ENCODE measurements around the gene ZNF83. TPM values are rescaled to one million over a fixed set of nuclear protein-coding genes. Genes with fewer than 3 reads are reported as not detected.
"Not testable (repeated sequence)": the region's sequence is repeated elsewhere in the genome, so short reads cannot be mapped to it uniquely, and the experiment has no call there.

Gene ZNF83
- 31.3 and 58.7 TPM in 2 replicates for total RNA-seq

DNA sequence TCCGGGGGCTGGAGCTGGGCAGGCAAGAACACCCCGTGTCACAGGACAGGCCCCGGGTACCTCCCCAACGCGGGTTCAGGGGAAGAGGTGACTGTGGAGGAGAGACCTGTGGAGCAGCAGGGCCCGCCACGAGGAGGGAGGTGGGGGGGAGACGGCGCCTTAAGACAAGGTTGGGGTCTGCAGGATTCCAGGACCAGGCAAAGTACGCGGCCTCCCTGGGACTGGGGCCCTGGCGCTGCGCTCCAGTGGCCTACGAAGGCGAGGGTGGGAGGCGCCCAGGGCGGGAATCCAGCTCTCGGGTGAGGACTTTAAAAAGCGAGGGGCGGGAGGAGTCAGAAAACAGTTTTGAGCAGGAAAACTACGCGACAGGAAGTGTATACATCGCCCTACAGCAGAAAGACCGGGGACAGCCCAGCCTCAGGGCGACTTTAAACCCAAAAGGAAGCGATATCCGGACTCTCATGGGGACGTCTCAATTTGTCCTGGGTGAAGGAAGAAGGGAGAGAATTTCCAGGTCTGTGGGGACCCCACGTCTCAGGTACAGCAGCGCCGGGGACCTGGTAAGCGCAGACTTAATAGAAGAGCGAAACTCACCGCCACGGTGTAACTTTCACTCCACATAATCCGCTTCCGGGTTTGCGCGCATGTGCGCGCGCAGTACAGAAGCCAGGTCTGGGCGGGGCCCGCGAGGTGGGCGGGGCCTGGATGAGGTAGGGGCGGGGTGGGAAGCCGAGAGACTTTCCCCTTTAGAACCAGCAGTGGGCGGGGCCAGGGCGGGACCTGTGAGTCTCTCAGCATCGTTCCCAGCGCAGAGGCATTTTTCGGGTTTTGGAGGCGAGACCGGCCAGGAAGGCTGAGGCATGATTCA is at the start of gene ZNF83:
Gene ZNF83, minus strand, starts transcription at position 638 of the 868 bp plus-strand sequence.
- peak; percentile 47 for DNase-seq (ENCODE audit: extremely low read depth, low read depth, low spot score)

DNA sequence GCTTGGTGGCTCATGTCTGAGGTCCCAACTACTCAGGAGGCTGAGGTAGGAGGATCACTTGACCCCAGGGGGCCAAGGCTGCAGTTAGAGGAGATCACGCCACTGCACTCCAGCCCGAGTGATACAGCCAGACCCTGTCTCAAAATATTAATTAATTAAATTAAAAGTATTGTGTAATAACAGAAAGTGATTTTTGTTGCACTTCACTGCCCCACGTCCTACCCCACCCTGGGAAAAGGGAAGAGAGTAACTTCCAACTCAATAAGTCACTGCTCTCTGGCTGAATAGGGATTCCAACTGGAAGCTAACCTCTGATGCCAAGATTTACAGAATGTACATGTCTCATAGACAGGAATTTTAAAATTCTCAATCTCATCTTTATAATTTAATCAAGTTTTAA is 49.5 kb upstream of the ZNF83 start:
- no peak for DNase-seq (ENCODE audit: extremely low read depth, low read depth, low spot score)

DNA sequence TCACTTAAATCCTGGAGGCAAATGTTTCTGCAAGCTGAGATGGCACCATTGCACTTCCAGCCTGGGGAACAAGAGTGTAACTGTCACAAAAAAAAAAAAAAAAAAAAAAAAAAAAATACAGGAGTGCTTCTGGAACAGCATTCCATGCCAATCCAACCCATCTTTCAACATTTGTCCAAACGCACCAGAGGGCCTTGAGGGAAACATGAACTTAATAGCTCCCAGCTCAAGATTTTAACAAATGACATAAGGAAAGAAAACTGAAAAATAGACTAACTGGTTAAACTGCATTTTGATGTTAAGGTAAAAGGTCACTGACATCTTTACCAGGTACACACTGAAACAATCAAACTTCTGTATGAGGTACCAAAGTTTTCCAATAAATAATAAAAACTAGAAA is 47.7 kb upstream of the ZNF83 start:
- DNase-seq (ENCODE audit: extremely low read depth, low read depth, low spot score), result no peak

DNA sequence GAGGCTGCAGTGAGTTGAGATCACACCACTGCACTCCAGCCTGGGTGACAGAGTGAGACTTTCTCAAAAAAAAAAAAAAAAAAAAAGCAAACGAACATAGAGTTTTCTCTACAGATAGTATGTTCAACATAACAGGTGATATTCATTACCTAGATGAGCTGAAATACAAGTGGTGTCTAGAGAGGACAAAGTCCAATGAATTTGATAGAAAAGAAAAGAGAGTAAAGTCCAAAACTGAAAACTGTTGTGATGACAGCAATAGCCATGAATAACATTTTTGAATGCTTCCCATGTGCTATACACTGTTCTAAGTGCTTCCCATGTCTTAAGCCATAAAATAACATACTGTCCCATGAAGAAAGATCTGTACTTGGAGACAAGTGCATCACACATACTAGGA is 43.1 kb upstream of the ZNF83 start:
- not testable (repeated sequence) for DNase-seq (ENCODE audit: extremely low read depth, low read depth, low spot score)

DNA sequence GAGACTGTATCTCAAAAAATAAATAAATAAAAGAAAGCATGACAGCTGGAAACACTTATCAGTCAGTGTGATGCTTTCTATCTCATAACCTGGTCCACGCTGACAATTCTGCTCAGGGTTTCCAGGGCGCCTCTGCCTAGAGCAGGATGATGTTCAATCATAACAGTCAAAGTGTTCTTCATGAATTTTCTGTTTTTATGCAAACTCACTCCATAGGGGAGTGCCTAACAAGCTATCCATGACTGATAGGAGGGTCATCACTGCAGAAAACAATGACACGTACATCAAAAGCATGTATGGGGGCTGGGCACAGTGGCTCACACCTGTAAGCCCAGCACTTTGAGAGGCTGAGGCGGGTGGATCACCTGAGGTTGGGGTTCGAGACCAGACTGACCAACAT is 41.4 kb upstream of the ZNF83 start:
- no peak for DNase-seq (ENCODE audit: extremely low read depth, low read depth, low spot score)

DNA sequence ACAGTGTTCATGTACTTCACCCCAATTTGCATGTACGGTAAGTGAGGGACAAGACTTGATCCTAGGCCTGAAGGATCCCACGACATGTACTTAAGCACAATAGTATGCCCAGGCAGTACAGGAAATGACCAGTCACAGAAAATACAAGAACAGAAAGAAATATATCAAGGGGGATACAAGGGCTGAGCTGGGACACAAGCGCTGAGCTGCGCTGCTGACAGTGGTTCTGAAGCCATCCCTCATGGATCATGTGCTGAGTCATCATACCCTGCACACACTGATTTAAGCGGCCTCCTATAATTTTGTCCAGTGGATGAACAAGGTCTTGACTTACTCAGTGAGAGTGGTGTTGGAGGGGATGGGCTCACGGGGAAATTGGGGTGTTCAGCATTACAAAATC is 37.1 kb upstream of the ZNF83 start:
- DNase-seq (ENCODE audit: extremely low read depth, low read depth, low spot score), result not testable (repeated sequence)

DNA sequence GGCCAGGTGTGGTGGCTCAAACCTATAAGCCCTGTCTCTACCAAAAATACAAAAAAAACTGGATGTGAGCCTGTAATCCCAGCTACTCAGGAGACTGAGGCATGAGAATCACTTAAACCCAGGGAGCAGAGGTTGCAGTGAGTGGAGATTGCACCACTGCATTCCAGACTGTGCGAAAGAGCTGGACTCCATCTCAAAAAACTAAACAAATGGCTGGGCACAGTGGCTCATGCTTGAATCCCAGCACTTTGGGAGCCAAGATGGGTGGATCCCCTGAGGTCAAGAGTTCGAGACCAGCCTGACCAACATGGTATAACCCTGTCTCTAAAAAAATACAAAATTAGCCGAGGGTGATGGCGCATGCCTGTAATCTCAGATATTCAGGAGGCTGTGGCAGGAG is 34.9 kb upstream of the ZNF83 start:
- no peak for DNase-seq (ENCODE audit: extremely low read depth, low read depth, low spot score)

DNA sequence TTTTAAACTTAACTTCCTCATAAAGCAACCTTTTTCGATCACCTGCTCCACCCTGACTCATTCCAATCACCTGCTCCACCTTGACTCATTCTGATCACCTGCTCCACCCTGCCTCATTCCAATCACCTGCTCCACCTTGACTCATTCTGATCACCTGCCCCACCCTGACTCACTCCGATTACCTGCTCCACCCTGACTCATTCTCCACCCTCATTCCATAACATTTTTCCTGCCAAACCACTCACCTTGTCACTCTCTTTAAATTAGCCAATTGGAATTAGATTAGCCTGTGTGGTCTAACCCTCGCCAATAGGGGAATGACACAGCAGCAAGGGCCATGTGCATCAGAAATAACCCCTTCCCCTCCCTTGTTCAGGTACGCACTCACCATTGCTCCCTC is 31.9 kb upstream of the ZNF83 start:
- DNase-seq (ENCODE audit: extremely low read depth, low read depth, low spot score), result no peak

DNA sequence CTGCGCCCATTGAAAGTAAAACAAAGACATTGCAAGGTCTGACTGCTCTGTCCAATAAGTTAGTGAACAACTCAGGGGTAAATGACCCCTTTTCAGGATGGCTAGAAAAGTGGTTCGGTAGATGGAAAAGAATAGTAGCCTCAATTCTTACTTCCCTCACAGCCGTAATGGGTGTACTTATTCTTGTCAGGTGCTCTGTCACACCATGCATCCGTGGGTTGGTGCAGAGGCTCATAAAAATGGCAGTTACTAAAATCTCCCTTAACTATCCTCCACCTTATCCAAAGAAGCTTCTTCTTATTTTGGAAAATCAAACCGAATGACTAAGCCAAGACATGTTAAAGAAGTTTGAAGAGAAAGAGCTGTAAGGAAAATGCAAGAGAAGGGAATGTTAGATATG is 31.4 kb upstream of the ZNF83 start:
- DNase-seq (ENCODE audit: extremely low read depth, low read depth, low spot score), result no peak

DNA sequence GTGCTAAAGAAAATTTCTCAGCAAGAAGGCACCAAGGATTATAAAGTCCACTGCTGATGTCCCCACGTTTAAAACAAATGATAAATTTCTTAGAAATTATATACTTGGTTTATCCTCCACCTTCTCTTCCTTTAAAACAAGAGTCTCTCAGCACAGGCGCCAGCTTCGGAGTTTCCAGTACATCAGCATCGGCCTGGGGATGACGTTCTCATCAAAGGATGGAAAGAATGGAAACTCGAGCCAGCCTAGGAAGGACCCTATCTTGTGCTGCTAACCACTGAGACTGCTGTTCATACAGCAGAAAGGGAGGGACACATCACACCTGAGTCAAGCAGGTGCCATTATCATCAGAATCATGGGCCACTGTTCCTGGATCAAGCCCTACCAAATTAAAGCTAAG is 29.8 kb upstream of the ZNF83 start:
- DNase-seq (ENCODE audit: extremely low read depth, low read depth, low spot score), result no peak

DNA sequence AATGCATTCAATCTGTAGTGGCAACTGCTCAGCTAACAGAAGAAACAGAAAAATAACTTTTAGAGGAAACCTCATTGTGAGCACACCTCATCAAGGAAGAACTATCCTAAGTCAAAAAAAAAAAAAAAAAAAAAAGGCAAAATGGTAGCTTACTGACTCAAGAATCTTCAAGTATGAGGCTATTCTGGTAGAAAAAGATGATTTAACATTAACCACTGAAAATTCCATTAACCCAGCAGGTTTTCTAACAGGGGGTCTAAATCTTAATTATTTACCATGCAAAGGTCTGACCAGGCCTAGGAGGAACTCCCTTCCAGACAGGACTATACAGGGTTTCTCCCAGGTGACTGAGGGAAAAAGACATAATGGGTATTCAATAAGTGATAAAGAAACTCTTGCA is 28.4 kb upstream of the ZNF83 start:
- no peak for DNase-seq (ENCODE audit: extremely low read depth, low read depth, low spot score)

DNA sequence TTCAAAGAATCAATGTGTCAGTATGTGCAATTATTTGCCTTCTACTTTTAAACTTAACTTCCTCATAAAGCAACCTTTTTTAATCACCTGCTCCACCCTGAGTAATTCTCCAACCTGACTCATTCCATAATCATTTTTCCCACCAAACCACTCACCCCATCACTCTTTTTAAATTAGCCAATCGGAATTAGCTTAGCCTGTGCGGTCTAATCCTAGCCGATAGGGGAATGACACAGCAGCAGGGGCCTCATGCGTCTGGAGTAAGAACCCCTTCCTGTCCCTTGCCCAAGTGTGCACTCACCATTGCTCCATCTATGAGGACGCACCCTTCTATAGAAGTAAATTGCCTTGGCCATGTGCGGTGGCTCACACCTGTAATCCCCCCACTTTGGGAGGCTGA is 27.4 kb upstream of the ZNF83 start:
- no peak for DNase-seq (ENCODE audit: extremely low read depth, low read depth, low spot score)

DNA sequence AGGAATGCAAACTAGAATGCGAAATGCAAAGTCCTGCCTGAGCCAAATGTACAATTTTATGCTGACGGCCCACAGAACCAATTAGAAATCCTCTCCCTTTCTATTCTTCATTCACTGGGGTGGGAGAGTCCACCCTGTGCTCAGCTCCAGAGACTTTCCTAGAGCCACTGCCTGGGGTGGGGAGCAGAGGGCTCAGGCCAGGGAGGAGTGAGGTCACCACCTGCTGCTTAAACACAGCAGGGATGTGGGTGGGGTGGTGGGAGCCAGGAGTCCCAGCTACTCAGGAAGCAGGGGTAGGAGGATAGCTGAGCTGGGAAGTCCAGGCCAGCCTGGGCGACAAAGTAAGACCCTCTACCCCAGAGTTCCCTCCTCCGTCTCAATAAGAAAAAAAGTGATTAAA is 26.9 kb upstream of the ZNF83 start:
- DNase-seq (ENCODE audit: extremely low read depth, low read depth, low spot score), result no peak

DNA sequence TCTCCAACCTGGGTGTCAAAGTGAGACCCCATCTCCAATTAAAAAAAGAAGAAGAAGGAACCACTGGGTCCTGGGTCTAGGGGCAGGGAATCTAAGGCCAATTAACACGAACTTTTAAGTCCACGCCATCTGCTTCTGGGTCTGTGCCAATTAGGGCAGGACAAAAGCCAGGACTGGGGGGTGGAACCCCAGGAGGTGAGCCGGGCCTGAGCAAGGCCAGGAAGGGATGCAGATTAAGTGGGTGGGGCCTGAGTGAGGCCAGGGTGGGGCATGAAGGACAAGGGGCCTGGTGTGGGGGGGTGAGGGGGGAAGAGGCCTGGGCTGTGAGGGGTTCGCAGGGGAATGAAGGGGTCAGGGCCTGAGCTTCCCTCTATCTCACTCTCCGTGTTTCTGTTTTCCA is 26.3 kb upstream of the ZNF83 start:
- DNase-seq (ENCODE audit: extremely low read depth, low read depth, low spot score), result no peak

DNA sequence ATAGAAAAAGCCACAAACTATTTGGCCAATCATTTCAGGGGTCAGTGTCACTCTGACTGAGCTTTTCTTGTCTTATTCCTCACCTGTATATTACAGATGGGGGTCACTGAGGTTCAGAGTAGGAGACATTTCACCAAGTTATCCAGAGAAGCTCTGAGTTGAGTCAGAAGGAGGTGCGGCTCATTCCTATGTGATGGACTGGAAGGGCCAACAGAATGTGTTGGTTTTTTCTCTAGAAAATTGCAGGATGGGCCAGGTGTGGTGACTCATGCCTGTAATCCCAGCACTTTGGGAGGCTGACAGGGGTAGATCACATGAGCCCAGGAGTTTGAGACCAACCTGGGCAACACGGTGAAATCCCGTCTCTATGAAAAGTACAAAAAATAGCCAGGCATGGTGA is 24.5 kb upstream of the ZNF83 start:
- DNase-seq (ENCODE audit: extremely low read depth, low read depth, low spot score), result no peak

DNA sequence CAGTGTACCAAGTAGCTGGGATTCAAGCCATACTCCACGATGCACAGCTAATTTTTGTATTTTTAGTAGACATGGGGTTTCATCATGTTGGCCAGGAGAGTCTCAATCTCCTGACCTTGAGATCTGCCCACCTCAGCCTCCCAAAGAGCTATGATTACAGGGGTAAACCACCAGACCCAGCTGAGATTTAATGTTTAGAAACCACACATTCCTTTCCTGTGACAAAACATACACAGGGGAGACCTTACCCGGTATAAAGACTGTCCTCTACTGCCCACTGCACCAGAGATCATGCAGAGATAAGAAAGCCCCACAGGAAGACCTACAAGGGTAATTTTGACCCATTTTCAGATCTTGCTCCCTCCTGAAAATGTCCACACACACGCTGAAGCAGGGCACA is 22.8 kb upstream of the ZNF83 start:
- DNase-seq (ENCODE audit: extremely low read depth, low read depth, low spot score), result no peak

DNA sequence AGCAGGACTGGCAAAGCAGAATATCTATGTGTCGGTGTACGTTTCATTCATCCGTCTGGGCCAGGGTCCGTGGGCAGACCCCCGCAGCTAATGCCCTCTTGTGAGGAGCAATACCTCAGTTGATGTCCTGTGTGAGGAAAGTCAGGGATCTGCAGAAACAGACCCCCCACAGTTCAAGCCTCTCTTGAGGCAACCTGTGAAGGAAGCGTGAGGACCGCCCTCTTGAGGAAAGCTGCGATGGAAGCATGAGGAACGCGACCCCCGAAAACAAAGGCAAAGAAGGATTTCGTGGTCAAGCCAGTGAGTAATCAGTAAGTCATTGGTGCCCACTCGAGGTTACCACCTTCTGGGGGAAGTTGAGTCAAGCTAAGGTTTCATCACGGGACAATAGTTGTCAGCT is 20.9 kb upstream of the ZNF83 start:
- no peak for DNase-seq (ENCODE audit: extremely low read depth, low read depth, low spot score)

DNA sequence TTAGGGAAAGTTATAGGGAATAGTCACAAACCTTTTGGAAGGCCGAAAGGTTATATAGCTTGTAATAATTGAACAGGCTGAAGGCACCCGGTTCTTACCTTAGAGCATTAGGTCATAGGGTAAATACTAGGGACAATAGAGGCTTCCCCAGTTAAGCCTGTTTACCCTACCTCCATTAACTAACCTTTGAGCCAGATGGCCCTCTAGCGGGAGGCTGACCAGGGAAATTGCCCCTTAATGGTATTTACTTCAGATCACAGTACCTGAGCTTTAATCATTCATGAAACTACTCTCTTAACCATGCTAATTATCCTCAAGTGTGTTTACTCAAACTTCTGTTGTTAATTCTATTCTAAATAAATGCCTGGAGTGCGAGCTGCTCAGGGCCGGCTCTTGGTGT is 20.4 kb upstream of the ZNF83 start:
- DNase-seq (ENCODE audit: extremely low read depth, low read depth, low spot score), result no peak

DNA sequence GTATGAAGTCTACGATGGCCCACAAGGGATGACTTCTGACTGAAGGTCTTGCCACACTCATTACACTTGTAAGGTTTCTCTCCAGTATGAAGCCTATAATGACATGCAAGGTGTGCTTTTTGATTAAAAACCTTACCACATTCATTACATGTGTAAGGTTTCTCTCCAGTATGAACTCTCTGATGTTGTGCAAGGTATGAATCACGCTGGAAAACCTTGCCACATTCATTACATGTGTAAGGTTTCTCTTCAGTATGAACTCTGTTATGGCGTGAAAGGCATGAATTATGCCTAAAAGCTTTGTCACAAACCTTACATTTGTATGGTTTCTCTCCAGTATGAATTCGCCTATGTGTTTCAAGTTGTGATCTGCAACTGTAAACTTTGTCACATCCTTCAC is 15.0 kb upstream of the ZNF83 start:
- no peak for DNase-seq (ENCODE audit: extremely low read depth, low read depth, low spot score)

DNA sequence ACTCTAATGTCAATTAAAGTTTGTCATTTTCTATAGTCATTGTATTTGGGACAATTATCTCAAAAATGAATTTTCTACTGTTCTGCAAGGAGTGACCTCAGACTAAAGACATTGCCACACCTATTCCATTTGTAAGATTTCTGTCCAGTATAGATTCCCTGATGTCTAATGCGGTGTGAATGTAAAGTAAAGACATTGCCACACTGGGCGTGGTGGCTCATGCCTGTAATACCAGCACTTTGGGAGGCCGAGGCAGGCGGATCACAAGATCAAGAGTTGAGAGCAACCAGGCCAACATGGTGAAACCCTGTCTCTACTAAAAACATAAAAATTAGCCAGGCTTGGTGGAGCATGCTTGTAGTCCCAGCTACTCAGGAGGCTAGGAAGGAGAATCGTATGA is 13.8 kb upstream of the ZNF83 start:
- DNase-seq (ENCODE audit: extremely low read depth, low read depth, low spot score), result no peak

DNA sequence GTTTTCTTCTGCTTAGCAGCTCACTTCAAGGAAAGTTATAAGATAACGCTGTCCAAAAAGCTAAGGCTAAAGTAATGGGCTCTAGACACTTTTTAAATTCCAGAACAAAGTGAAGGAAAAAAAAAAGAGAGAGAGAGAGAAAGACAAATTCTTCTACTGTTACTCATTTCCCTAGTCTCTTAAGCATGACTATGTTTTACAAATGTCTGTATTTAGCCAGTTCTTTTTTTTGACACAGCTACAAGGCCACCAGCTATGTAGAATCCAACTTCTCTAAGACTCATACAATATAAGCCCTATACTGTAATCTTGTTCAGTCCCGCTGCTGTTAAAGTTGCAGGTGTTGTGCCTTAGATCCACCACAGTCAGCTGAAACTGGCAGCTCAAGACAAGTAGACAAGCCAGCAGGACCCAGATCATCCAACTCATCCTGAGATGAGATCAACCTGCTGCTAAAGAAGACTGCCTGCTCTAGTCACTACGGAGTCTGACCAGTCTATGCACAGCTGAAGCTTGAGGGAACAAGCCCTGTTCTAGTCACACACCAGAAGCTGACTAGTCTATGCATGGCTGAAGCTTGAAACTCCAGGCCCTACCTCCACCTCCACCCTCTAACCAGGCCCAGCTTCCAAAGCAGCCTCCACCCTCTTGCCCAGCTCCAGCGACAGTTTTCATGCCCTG is 10.3 kb upstream of the ZNF83 start:
- no peak for DNase-seq (ENCODE audit: extremely low read depth, low read depth, low spot score)

DNA sequence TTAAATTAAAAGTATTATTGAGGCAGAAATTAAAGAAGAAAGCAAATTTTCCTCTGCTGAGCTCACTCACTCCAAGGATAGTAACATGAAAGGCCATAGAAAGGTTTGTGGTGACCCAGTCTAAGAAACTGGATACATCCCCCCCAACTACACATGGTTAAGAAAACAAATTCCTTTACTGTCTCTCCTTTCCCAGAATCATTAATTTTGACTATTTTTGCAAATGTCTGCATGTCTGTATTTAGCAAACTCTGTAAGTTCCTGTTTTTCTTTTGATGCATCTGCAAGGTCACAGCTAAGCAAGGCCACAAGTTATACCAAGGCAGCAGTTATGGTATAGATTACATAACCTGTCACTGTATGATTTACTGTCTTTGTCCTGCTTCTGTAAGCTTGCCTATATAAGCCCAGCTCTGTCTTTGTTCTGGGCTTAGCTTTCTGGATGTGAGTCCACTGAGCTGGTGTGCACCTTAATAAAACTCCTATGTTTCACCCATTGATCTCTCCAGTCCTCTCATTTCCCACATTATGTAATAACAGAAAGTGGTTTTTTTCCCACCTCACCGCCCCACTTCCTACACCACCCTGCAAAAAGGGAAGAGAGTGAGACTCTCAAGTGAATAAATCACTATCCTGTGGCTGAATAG is 8.5 kb upstream of the ZNF83 start:
- no peak for DNase-seq (ENCODE audit: extremely low read depth, low read depth, low spot score)
